Omental fat pad (tissue), 4 donors: Measurements from ENCODE around the gene ASCC1. TPM values are rescaled to one million over a fixed set of nuclear protein-coding genes. Genes with fewer than 3 reads are reported as not detected.

Experiments used
- ATAC-seq: fragments of 150-250 bp; one replicate; pipeline ENCODE4 v1.9.1; 2016; ENCODE audit warnings: mild to moderate bottlenecking, moderate library complexity; ENCODE audit not compliant: low FRiP score
- DNase-seq: peaks from one replicate; pipeline ENCODE4 v3.0.0-alpha.2; 2019; ENCODE audit warnings: low spot score
- total RNA-seq, 4 donors: library from RNA; depleted of rRNA; stranded (reverse); fragments of >200 nt; gene quantifications; one replicate each; pipeline ENCODE4 v1.1.0, GENCODE V29; 2016
- TF ChIP-seq, protein P1 (sequence below), 3 donors: fragments of 450-650 bp; IDR thresholded peaks; one replicate each; pipeline ENCODE4 v1.5.1; 2016 to 2017; ENCODE audit warnings: antibody characterized with exemption in 3 of 3, mild to moderate bottlenecking in 3 of 3, moderate library complexity in 2 of 3

The ASCC1 gene
- total RNA-seq, 4 donors from 2014 or later = 21.3 to 34.5 (median 26.3) TPM

DNA sequence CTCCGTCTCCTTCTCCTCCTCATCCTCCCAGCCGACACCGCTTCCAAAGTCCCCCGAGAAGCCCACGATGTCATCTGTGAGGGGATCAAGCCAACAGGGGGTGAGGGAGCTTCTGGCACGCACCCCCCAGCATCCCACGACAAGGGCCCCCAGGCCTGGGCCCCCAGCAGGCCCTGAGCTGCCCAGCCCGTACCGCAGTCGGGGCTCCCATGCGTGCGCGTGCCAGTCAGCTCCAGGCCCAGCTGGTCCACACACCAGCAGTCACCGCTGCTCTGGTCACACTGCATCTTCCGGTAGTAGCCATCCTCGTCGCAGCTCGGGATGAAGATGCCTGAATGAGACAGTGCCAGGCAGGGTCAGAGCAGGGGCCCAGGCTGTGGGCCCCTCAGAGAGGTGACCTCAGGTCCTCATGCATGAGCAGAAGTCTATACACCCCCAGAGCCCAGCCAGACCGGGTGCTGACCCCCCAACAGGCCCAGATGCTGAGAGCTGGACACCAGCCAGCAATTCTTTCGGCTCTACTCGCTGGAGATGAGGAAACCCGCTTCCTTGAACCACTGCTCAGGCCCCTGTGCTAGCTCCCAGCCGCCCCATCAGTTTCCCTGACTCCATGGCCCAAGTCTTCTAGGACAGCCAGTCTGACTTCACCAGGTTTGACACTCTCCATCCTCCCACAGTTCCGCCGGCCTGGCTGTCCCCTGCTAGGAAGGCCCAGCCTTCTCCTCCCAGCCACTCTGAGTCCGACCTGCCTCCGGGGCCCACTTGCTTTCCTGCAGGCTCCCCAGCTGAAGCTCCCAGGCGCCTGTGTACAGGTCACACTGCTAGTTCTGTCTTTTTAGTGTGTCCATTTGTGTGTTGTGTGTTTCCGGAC is 153.0 kb downstream of the ASCC1 start:
- no peak for ATAC-seq
- TF ChIP-seq, protein P1, sequence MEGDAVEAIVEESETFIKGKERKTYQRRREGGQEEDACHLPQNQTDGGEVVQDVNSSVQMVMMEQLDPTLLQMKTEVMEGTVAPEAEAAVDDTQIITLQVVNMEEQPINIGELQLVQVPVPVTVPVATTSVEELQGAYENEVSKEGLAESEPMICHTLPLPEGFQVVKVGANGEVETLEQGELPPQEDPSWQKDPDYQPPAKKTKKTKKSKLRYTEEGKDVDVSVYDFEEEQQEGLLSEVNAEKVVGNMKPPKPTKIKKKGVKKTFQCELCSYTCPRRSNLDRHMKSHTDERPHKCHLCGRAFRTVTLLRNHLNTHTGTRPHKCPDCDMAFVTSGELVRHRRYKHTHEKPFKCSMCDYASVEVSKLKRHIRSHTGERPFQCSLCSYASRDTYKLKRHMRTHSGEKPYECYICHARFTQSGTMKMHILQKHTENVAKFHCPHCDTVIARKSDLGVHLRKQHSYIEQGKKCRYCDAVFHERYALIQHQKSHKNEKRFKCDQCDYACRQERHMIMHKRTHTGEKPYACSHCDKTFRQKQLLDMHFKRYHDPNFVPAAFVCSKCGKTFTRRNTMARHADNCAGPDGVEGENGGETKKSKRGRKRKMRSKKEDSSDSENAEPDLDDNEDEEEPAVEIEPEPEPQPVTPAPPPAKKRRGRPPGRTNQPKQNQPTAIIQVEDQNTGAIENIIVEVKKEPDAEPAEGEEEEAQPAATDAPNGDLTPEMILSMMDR (IDR thresholded peaks at IDR 0.05) = no peak
- no peak for DNase-seq

DNA sequence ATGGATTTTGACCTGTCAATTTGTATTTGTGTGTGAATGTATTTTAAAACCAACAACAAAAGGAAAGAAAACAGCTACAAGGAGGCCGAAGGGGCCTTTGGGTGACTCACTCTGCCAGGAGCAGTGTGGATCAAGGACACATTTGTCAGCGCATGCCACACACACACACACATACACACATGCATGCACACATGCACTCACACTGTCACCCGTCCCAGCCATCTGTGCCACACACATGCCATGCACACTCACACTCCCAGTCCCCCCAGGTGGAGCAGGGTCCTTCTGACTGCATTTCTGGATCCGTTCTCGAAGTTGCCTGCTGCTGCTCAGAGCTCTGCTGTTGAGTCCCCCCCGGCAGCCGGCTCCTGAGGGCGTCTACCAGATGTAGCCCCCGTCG is 153.7 kb downstream of the ASCC1 start:
- DNase-seq = no peak
- TF ChIP-seq, protein P1 (IDR thresholded peaks at IDR 0.05) = no peak
- no peak for ATAC-seq

DNA sequence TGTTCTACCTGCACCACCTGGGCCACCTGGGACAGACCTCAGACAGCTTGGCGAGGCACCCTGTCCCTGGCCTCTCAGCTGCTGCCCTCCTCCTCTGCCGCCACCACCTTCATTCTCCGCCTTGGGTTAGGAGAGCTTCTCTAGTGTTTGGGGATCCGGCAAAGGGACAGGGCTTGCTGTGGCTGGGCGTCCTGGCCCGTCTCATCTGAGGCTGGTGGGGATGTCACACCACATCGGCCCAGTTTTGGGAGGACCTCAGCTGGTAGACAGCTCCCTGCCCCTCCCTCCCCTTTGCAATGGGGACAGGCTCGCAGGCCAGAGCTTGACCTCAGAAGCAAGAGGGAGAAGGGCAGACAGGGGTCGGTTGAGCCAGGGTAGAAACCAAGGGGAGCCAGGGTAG is 154.1 kb downstream of the ASCC1 start:
- no peak for ATAC-seq
- DNase-seq = no peak
- TF ChIP-seq, protein P1 (IDR thresholded peaks at IDR 0.05) = no peak

DNA sequence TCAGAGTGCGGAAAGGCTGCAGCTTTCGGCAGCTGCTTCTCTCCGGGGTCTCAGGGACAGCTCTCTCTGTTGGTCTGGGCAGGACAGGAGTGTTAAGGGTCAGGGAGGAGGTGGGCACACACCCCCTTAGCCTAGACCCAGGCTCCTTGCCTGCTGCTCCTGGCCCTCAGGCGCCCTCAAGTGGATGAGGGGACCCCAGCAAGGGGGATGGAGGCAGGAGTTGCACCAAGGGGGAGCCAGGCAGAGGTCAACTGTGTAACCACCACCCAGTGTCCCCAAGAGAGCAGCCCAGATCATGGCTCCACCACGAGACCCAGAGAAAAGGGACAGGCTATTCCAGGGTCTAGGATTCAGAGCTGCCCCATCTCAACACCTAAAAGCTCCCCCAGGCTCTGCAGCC is 154.6 kb downstream of the ASCC1 start:
- DNase-seq (no peak), ATAC-seq (no peak)
- TF ChIP-seq, protein P1 (IDR thresholded peaks at IDR 0.05) = no peak

DNA sequence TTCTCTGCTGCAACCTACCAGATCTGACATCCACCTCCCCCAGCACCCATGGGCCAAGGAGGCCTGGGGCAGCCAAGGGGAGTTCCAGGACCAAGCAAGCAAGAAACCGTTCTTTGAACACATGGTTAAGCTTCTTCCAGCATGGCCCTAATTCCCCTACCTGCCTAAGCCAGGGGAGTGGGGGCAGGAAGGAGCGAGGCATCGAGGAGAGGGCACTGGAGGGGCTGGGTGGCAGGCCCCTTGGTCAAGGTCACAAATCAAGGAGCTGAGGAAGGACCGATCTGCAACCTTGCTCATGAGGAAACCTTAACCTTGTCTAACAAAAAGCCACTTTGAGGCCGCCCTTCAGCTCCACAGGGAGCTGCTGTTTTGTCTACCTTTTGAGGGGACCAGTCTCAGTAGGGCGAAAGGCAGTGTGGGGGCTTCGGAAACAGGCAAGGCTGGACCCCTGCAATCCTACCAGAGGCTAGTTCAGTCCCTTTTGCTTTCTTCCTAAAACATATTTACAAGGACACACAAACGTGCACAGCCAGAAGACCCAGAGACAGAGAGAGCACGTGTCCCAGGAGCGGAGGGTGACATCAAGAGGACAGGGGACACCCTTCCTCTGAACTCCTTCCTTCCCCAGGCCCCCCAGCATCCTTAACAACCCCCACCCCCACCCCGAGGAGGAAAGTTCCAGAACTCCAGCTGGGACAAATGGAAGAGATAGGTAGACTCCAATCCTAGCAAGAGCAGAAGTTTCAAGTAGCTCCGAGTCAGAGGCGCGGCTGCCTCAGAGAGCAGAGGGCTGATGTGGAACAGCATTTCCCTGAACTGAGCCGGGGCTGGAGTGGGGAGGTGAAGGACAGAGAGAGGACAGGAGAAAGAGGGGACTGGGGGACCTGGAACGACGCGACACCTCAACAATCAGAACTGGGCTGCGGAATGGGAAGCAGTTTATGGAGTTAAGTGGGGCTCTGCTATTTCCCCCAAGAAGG is 155.9 kb downstream of the ASCC1 start:
- TF ChIP-seq, protein P1 (IDR thresholded peaks at IDR 0.05) = no peak
- DNase-seq (no peak), ATAC-seq (no peak)

DNA sequence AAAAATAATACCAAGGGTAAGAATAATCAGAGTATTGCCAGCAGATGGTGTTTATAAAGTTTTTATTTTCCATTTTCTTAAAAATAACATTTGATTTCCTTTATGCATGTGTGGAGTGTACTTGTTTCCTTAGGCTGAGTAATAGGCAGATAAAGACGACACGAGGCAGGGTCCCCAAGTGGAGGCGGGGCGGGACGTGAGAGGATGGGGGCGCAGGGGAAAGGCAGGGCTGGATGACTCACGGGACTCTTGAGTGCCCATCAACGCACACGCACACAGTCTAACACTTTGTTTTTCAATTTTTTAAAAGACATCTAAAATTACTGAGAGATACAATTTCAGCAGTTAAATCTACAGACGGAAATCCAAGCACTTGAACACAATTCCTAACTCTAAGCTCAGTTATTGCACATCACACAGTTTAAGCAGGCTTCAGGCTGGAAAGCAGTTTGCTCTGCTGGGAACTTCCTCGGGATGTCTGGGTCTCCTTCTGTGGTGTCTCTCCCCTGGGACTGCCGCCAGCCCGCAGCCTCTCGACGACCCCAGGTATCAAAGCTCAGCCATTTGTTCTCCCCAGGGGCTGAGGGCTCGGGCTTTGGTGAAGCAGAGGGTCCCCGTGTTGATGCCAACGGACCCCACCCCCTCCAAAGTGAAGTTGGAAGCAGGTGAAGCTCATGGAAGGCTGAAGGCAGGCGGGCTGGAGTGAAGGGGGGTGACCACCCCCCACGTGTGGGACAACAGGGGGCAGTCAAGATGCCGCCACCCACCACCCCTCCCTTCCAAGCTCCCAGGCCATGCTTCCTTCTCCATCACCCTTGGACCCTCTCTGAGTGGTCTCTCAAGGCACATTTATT is 156.9 kb downstream of the ASCC1 start:
- DNase-seq = no peak
- TF ChIP-seq, protein P1 (IDR thresholded peaks at IDR 0.05) = no peak
- no peak for ATAC-seq
